A204.1 (cell line): ENCODE data around the gene DHX8.
A peak's percentile ranks its signal among the peaks of the same experiment; 100 is the strongest.

Experiments used
- FAIRE-seq: peaks from 2 replicates; lab custom pipeline; 2012; peaks lifted over from hg19 to GRCh38; lab: Jason Lieb, UNC

DHX8 gene

GRCh38 chr17:43526886-43527648 is 43.3 kb downstream of the DHX8 start:
- no peak for FAIRE-seq

GRCh38 chr17:43528319-43528987 is 44.7 kb downstream of the DHX8 start:
- no peak for FAIRE-seq

- no peak for FAIRE-seq
Observed at GRCh38 chr17:43528988-43529814, 45.4 kb downstream of the DHX8 start.

- FAIRE-seq = no peak
Observed at GRCh38 chr17:43529947-43530287, 46.1 kb downstream of the DHX8 start.

- no peak for FAIRE-seq
Observed at GRCh38 chr17:43530288-43531081, 46.7 kb downstream of the DHX8 start.

GRCh38 chr17:43531082-43531378 is 47.3 kb downstream of the DHX8 start:
- no peak for FAIRE-seq

GRCh38 chr17:43531955-43532354 is 48.2 kb downstream of the DHX8 start:
- FAIRE-seq = no peak

GRCh38 chr17:43532581-43532980 is 48.8 kb downstream of the DHX8 start:
- no peak for FAIRE-seq

GRCh38 chr17:43533699-43534098 is 49.9 kb downstream of the DHX8 start:
- no peak for FAIRE-seq

- no peak for FAIRE-seq
Observed at GRCh38 chr17:43534909-43535308, 51.1 kb downstream of the DHX8 start.

- FAIRE-seq = no peak
Observed at GRCh38 chr17:43536236-43536992, 52.6 kb downstream of the DHX8 start.

GRCh38 chr17:43540821-43541674 is 57.3 kb downstream of the DHX8 start:
- no peak for FAIRE-seq

- FAIRE-seq = no peak
Observed at GRCh38 chr17:43542859-43543258, 59.1 kb downstream of the DHX8 start.

GRCh38 chr17:43543300-43543699 is 59.5 kb downstream of the DHX8 start:
- no peak for FAIRE-seq

- FAIRE-seq = no peak
Observed at GRCh38 chr17:43543771-43544575, 60.2 kb downstream of the DHX8 start.

- no peak for FAIRE-seq
Observed at GRCh38 chr17:43545383-43545632, 61.5 kb downstream of the DHX8 start.

GRCh38 chr17:43546319-43547188 is 62.8 kb downstream of the DHX8 start, which contains the start of gene ETV4:
ETV4 (minus strand) TSS chr17:43546340; CDS start chr17:43545617, 723 bp downstream.
- peak; percentile 96 for FAIRE-seq

GRCh38 chr17:43547189-43547550 is 63.4 kb downstream of the DHX8 start:
- no peak for FAIRE-seq

GRCh38 chr17:43547659-43548256 is 64.0 kb downstream of the DHX8 start:
- FAIRE-seq = no peak
